ENCODE data around the gene TWNK. TPM values are rescaled to one million over a fixed set of nuclear protein-coding genes. Genes with fewer than 3 reads are reported as not detected.
A peak's percentile ranks its signal among the peaks of the same experiment; 100 is the strongest.

The TWNK gene
- total and polyA plus RNA-seq, 9 of the 15 experiments (the other 6 are each of a cell fraction or from before 2014, with no cell fraction given): 11.6 to 34.7 (median 17.4) TPM

GRCh38 chr10:100997360-100998182, 10.2 kb downstream of the TWNK start:
- no peaks in the 10 kb centered on the region for H3K27me3 ChIP-seq (ENCODE audit: control insufficient read depth in 2 of 2, insufficient read depth in 2 of 2, low read length in 2 of 2)
- peak overlapping the region; percentile 93 for H3K27ac ChIP-seq (ENCODE audit: extremely low read depth, low read depth, low read length)
- ChIA-PET CTCF (ENCODE audit: low intra/inter-chr PET ratio) (interaction anchor here (9.3 kb wide), 1 partner anchor 15 kb away, joined by 150 read pairs; no protein-coding TSS in a partner anchor), POLR2A (interaction anchor here (0.6 to 1.0 kb wide), 2 partner anchors 9 to 11 kb away, joined by 3 to 4 read pairs; no protein-coding TSS in a partner anchor)
- ATAC-seq (peak; percentile 75), DNase-seq (ENCODE audit: extremely low read depth in 1 of 4, low spot score in 3 of 4) (peak; percentile 57 to 83 (median 72)), FAIRE-seq (peak; percentile 11)
- H2AFZ ChIP-seq (ENCODE audit: low read depth, low read length): peak overlapping the region; percentile 86
- 0% methylated on average over 25 of the region's 66 CpGs for WGBS (ENCODE audit: insufficient coverage, low coverage, missing lambda C conversion rate)
- no peaks in the 10 kb centered on the region for H4K20me1 ChIP-seq (replicated peaks; ENCODE audit: control insufficient read depth, insufficient read depth, low read length)
- no TSS peak for BruUV-seq (replicated peaks)
- peak overlapping the region; percentile 85 to 90 for H3K9ac ChIP-seq (ENCODE audit: insufficient read depth in 1 of 2, low read depth in 2 of 2, low read length in 2 of 2)
- H3K4me1 ChIP-seq (replicated peaks in 1 of 2; ENCODE audit: control insufficient read depth in 2 of 2, insufficient read depth in 2 of 2, low read length in 2 of 2): peaks cover 26 to 72% of the 10 kb centered on the region in 2 experiments; a peak in 4 of 5 replicates
- intact Hi-C loops (cut with micrococcal nuclease) (loop anchor here (1.0 kb wide), 1 partner anchor 14 kb away; no protein-coding TSS in a partner anchor), in situ Hi-C loops (cut with MboI) (loop anchor here (25.0 kb wide), 1 partner anchor 1040 kb away; no protein-coding TSS in a partner anchor)
- H3K9me3 ChIP-seq (replicated peaks; ENCODE audit: control insufficient read depth, insufficient read depth, low read depth, low read length): no peaks in the 10 kb centered on the region
- H3K9me1 ChIP-seq (ENCODE audit: control insufficient read depth, insufficient read depth, low read length): no peaks in the 10 kb centered on the region
- peak overlapping the region; percentile 100 for H3K4me2 ChIP-seq (ENCODE audit: insufficient read depth, low read length)
- peak overlapping the region; percentile 76 for H3K4me3 ChIP-seq
- H3K79me2 ChIP-seq (ENCODE audit: control insufficient read depth, insufficient read depth, low read length): peaks cover 58% of the 10 kb centered on the region
- peaks cover 33% of the 10 kb centered on the region; the same call in 2 of the 3 replicates for H3K36me3 ChIP-seq (ENCODE audit: control insufficient read depth, insufficient read depth, low read length)
- no peak for TF ChIP-seq ZKSCAN3 (CRISPR knock-in tag; IDR thresholded peaks at IDR 0.05)
- TF ChIP-seq SAFB2 (IDR thresholded peaks at IDR 0.05; ENCODE audit: borderline replicate concordance, low read depth, low read length, severe bottlenecking): no peak
- TF ChIP-seq PML (IDR thresholded peaks at IDR 0.05; ENCODE audit: low read length): peak; percentile 42; the same call in 1 of the 2 replicates
- peak; percentile 35 to 47; a peak in 2 of 4 replicates for TF ChIP-seq SIN3A (IDR thresholded peaks at IDR 0.05; ENCODE audit: borderline replicate concordance in 2 of 2, control insufficient read depth in 1 of 2, low read depth in 2 of 2, low read length in 2 of 2)
- TF ChIP-seq EP400 (IDR thresholded peaks at IDR 0.05): peak; percentile 71
- no peak for TF ChIP-seq MTA3 (IDR thresholded peaks at IDR 0.05; ENCODE audit: borderline replicate concordance)
- TF ChIP-seq, protein P1, sequence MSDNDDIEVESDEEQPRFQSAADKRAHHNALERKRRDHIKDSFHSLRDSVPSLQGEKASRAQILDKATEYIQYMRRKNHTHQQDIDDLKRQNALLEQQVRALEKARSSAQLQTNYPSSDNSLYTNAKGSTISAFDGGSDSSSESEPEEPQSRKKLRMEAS (CRISPR knock-in tag; IDR thresholded peaks at IDR 0.05): peak; percentile 63; the same call in 1 of the 2 replicates
- TF ChIP-seq SMAD4 (CRISPR knock-in tag; conservative IDR thresholded peaks at IDR 0.05): peak; percentile 50; the same call in 1 of the 2 replicates
- TF ChIP-seq ZNF347 (CRISPR knock-in tag; IDR thresholded peaks at IDR 0.05; ENCODE audit: low read depth): no peak
- 0 out of 2 replicates have a peak, but pooled peaks have one; percentile 26 for TF ChIP-seq GABPA (tag; conservative IDR thresholded peaks at IDR 0.05; ENCODE audit: low read depth)
- TF ChIP-seq RBBP5 (IDR thresholded peaks at IDR 0.05; ENCODE audit: borderline replicate concordance, insufficient read depth, low read length, poor library complexity, severe bottlenecking): peak; percentile 38
- peak; percentile 26; the same call in 1 of the 2 replicates for TF ChIP-seq ATF6 (CRISPR knock-in tag; IDR thresholded peaks at IDR 0.05)
- TF ChIP-seq ATF1 (CRISPR knock-in tag; IDR thresholded peaks at IDR 0.05): no peak
- TF ChIP-seq ATF1 (tag; IDR thresholded peaks at IDR 0.05): 0 out of 2 replicates have a peak, but pooled peaks have one; percentile 19
- TF ChIP-seq HNRNPL (IDR thresholded peaks at IDR 0.05; ENCODE audit: low read depth, low read length): 0 out of 2 replicates have a peak, but pooled peaks have one; percentile 27
- peak; percentile 56; the same call in 1 of the 2 replicates for TF ChIP-seq NCOA6 (IDR thresholded peaks at IDR 0.05)
- TF ChIP-seq ZNF217 (CRISPR knock-in tag; IDR thresholded peaks at IDR 0.05): no peak
- TF ChIP-seq MAZ (CRISPR knock-in tag; conservative IDR thresholded peaks at IDR 0.05 in 1 of 2, IDR thresholded peaks at IDR 0.05 in 1 of 2): peak; percentile 49 to 83

Data from K562 (cell line).